GM19240 (cell line): Measurements from ENCODE around the gene BCAS1.

Experiments
- DNase-seq: peaks from one replicate; pipeline ENCODE4 v3.0.0; 2011; ENCODE audit warnings: low spot score; ENCODE audit not compliant: insufficient read length

Gene BCAS1

DNA sequence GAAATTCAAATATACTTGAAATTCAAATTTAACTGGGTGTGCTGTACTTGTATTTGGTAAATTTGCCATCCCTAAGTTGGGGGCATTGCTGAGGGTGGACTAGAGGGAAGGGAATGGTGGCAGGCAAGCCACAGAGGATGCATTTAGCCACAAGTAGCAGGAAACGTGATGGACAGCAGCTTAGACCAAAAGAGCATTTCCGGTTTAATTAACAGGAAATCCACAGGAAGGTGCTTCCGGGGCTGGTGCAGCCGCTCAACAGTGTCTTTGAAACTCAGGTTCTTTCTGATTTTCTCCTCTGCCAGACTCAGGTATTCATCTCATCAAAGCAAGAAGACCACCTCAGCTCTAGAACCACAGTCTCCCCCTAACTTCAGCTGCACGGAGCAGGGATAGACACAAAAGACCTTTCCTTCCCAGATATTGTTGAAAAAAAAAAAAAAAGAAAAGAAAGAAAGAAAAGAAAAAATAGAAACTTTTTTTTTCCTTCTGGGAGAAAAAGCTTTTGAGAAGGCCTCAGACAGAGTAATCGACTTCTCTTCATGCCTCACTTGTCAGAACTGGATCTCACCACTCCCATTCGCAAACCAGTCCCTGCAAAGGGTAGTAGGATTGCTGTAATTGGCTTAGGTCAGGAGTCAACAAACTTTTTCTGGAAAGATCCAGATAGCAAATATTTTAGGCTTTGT lies 8.0 kb upstream of the BCAS1 start:
- DNase-seq: peak; percentile 43

DNA sequence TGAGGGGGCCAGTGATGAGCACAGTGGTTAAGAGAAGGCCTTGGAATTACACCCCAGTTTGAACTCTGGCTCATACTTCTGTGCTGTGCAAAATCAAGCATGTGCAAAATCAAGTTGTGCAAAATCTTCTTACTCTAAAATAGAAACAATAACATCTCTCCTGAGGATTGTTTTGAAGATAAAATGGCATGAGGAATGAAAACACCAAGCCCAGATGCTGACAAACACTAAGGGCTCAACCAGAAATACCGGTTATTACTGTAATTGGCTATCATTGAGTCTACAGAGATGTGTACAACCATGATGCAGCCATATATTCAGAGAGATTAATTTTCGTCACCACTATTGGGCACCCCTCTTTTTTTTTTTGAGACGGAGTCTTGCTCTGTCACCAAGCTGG lies 5.9 kb upstream of the BCAS1 start:
- DNase-seq: no peak

DNA sequence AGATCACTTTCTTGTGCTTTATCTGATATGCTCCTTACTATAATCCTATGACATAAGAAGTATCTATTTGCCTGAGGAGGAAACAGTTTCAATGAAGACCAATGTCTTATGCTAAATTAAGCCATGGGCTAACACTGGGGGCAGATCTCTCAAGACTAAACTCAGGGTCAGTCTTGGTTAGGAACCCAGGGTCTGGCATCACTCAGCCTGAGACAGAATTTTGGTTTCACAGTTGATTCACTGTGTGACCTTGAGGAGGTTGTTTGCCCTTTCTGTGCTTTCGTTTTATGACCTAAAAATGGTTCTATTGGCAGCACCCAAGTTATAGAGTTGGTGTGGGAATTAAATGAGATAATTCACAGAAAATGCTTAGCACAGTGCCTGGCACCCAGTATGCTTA lies 4.9 kb upstream of the BCAS1 start:
- no peak for DNase-seq

DNA sequence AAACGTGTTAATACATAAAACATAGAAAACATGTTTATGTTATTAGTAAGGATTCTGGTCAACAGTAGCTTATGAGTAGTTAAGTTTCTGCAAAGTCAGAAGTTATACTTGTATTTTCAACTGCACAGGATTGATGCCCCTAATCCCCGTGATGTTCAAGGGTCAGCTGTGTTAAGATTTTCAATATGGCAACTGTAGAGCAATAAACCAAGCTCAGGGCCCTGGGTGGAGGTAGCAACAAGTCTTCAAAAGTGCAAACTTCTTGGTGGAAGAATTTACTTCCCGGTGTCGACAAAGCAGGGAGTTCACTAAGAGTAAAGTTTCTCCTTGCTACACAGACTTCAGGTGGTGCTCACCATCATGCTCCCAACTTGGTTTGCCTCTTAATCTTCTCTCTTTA lies 4.1 kb upstream of the BCAS1 start:
- no peak for DNase-seq

DNA sequence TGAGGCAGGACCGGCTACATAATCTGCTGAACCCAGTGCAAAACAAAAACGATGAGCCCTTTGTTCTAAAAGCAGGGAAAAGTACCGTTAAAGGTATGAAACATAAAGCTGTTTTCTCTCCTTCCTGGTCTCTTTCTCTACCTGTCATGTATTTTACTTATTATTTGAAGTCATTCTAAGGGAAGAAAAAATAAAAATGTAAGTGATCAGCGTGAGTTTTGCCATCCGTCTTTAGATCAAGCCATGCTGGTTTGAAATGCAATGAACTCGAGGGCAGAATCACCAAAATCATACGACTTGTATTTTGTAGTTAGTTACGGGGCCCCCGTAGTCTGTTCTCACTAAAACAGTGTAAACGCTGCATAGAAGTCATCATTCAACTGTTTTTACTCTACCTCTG lies 2.9 kb upstream of the BCAS1 start:
- no peak for DNase-seq

DNA sequence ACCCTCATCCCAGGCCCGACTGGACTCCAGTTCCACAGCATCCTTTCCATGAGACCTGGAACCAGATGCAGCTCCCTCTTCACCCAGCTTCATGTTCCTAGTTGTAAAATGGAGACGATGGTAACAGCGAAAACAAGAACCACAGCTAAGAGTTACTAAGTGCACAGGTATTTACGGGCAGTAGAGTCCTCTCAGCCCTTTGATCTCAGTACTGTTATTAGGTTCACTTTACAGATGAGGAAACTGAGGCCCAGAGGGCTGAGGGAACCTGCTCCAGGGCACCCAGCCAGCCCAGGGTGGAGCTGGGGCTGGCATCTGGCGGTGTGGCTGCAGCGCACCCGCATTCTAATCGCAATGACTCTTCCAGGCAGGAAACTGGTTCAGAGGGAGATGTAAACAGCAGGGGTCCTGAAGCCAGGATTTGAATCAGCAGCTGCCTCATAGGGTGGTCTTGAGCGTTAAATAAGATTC lies 858 bp downstream of the BCAS1 start:
- DNase-seq: no peak

DNA sequence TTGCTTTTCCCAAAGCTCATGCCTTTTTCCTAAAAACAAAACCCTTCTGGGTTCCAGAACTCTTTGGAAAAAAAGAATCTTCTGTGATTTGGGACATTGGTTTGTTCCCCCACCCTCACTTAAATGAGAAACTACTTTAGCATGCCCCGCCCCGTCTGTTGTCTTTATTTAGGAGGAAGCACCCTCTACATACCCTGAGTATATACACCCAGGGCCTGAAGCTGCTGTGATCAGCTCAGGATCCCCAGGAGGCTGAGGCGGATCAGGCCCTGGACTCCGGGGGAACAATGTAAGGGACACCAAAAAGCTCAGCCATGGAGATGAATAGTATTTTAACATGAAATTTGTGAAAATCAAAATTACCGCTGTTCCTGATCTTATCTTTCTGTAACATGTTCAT lies 1.4 kb downstream of the BCAS1 start:
- DNase-seq: no peak

DNA sequence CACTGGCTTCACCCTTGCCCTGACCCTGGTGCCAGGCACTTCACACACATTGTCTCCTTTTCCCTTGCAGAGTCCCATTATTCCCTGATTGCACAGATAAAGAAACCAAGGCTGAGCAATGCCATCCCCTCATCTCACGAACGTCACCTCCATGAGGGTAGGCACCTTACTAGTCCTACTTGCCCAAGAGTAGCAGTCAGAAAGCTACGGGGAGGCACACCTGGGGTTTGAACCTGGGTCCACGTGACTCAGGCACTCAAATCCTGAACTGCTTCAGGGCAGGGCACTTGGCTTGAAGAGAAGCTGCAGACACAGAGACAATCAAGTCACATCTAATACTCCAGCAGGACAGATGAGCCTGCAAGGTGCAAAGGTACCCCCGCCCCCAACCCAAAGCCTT lies 1.9 kb downstream of the BCAS1 start:
- no peak for DNase-seq

DNA sequence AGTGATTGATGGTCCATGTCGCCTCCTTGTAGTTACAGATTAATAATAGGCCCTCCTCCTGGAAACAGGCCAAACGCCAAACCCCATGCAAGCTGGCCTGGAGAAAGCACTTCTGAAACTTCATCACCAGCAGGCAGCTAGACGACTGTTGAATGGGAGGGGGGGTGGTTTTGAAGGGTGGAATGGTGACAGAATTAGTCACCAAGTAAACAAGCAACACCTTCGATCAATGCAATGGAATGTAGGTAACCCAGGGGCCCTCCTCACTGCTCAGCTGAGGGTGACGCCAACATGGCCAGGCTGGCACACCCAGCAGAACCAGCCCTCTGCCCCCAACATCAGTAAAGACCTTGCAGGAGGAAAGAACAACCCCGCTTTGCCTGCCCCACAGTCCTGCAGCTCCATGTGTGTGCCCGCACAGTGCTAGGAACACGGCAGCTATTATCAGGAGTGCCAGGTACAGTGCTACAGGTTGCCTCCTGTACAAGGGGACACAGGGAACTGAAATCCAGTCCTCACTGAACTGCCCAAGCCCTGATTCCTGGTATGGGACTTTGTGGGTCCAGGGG lies 2.7 kb downstream of the BCAS1 start:
- no peak for DNase-seq

DNA sequence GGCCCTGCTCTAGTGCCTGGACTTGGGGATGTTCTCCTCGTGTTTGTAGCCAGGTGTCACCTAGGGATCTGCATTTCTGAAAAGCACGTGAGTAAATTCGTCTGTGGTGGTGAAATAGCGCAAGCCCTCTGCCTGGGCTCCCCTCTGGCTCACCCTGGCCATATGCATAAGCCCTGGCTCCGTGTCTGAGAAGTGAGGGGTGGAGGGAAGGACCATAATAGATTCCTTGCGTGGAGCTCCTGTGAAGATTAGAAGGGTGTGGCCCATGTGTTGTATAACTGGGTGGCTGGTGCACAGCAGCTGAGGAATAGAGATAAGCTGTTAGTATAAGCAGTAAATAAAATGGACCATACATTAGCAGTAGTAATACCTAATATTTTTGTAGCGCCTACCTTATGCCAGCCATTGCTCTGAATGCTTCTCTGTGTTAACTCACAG lies 4.8 kb downstream of the BCAS1 start:
- no peak for DNase-seq

DNA sequence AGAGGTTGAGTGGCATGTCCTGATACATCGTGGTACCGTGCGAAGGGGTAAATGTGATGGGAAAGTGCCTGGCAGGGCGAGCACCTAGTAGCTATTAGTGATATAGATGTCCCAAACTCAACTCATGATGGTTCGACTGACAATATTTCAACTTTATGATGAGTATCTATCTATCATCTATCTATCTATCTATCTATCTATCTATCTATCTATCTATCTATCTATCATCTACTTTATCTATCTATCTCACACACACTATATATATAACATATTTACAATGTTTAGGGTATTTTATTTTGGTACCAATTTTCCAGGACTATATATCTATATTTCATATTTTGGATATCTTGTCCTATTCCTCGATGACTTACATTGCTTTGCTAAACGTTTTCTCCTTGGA lies 5.5 kb downstream of the BCAS1 start:
- DNase-seq: no peak

DNA sequence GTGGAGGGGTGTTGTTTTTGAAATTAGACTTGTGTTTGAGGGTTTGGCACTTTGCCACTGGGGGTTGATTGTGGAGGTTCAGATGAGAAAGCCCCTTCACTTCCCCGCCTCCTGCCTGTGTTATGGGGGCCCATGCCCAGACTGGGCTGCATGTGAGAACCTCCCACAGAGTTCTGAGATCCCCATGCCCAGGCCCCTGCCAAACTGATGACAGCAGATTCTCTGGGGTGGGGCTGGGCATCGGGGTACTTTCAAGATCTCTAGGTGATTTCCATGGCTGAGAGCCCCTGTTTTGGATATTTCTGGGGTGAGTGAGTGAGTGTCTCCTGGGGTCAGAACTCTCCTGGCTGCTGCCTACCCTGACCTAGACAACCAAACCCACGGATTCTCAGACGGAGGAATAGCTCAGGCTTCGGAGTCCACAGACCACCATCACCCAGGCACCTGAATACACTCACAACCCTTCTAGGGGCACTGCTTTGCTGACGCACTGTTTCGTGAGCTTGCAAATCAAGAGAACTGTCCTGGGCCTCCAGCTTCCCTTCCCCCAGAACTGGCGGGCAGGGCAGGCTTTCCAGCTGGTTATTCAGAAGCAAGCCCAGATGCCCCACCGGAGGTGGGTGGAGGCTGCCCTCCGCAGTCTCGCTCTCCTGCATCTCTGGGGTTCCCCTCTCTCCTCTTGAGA lies 6.3 kb downstream of the BCAS1 start:
- DNase-seq: no peak

DNA sequence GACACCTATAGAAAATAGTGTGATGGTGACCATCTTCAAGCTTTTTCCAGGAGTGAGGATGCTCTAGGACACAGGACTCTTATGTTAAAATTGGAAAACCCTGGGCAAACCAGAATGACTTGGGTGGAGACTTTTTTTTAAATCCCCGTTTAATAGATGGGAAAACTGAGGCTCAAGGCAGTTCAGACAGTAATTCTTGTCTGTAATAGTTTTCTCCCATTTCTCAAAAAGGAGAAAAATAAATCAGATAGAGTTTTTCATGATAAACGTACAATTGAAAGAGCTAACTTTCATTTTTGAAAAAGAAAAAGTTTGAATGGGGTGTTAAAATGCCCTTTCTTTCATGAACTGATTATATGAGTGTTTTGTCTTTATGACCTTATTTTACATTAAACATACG lies 6.8 kb downstream of the BCAS1 start:
- no peak for DNase-seq

DNA sequence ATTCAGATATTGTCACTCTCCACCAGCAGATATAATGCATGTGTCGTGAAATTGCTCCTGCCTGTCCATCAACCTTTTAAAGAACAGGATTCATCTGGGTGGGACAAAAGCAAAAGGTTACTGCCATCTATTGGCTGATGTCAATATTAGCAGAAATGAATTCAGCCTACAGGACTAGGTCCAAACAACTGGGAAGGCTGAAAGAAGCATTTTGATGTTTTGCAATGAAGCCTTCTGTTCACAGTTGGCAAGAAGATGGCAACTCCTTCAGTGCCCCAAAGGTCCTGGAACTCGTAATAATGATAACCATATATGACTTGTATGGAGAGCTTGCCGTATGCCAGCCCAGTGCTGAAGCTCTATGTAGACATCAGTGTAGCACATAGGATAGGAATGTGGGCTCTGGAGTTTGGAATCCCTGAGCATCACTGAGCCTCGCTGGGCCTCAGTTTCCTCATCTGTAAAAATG lies 7.5 kb downstream of the BCAS1 start:
- no peak for DNase-seq

DNA sequence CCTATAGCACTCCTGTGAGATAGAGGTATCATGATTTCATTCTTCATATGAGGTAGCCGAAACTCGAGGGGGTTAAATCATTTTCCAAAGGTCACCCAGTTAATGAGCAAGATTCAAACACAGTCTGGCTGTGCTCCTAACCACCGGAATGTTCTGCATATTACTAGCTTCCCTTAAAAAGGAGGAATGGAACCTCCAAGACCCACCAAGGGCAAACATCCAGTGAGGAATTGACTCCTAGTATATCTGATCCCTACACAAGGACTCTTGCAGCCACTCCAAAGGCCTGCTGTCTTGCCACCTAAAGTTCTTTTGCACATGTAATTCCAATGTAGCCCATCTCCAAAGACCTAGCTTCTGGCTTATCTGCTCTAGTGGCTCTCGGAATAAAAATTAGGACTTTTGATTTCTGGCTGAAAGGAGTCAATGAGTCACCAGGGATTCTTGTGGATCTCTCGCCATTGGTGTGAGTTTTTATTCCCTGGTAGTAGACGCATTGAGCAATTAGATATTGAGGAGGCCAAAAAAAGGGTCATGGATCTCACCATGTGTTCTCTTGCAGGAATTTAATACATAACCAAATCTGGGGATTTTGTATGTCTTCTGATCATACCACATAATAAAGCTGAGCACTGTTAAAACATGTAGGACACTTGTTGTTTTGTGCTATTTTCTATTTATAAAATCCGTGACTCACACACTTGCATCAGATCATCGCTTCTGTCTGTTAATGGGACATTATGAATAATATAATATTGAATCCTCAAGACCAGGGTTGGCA lies 9.1 kb downstream of the BCAS1 start:
- no peak for DNase-seq

DNA sequence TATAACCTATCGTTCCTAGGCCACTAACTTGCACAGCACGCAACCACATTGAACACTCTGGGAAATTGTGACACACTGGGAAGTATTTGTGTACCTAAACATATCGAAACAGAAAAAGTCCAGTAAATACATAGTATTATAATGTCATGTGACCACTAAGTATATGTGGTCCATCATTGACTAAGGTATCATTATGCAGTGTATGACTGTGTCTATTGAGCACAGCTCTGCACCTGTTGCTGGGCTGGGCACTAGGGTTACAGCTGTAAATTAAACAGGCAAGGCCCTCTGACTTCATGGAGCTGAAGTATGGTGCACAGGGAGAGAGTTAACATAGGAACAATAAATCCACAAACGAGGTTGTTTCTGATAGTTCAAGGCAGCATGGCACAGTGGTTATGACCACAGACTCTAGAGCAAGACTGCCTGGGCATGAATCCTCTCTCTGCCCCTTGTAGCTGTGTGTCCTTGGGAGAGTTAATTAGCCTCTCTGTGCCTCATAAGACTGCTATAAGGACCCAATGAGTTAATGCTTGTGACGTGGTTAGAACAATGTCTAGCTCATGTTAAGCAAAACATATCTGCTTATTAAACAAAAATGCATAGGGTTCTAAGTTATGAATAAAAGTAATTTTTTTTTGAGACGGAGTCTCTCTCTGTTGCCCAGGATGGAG lies 10.6 kb downstream of the BCAS1 start:
- DNase-seq: no peak

DNA sequence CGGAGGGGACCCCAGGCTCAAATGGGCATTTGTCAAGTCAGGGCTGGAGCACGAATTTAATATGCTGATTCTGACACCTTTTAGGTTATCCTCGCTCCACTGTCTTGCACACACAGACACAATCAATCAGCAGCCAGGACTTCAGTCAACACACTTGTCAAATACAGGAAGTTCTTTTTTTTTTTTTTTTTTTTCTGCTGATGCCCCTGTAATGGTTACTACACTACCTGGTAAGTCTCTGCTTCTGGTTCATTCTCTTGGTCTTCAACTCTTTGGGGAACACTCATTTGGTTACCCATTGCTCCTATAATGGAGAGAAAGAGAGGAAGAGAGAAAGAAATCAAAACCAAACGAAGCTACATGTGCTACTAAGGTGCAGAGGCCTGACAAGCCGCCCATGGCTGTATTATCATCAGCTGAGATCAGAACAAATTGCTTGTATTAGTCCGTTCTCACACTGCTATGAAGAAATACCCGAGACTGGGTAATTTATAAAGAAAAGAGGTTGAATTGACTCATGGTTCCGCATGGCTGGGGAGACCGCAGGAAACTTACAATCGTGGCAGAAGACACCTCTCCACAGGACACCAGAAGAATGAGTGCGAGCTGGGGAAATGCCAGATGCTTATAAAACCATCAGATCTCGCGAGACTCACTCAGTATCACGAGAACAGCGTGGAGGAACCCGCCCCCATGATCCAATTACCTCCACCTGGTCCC lies 11.8 kb downstream of the BCAS1 start:
- DNase-seq: no peak

DNA sequence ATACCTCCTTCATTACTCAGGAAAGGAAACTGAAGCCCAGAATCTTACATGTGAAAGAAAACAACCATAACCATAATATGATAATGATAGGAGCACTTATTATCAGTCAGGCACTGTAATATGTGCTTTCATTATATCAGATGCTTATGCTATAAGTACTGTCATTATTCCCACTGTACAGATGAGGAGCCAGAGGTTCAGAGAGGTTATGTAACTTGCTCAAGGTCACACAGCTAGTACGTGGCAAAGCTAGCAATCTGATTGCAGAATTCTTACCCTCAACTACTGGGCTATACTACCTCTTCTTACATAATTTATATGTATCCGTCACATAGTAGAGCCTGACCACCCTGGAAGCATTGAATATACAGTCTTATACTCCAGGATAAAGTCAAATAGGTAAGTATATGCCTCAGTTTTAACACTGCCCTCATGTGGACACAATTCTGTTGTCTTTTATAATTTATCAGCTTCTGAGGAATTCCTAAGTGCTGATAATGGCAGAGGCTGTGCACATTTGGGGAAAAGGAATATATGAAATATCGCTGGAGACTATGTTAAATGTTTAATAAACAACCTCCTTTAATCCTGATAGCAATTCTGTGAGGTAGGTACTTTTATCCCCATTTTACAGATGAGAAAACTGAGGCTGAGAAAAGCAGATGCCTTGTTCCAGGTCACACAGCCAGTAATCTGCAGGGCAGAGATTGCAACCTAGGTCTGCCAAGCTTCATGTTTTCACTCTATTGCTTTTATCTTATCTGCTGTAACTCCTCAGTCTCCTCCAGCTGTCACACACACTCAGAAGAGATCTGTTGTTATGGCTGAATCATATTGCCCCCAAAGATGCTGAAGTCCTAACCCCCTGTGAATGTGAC lies 13.4 kb downstream of the BCAS1 start:
- DNase-seq: no peak

DNA sequence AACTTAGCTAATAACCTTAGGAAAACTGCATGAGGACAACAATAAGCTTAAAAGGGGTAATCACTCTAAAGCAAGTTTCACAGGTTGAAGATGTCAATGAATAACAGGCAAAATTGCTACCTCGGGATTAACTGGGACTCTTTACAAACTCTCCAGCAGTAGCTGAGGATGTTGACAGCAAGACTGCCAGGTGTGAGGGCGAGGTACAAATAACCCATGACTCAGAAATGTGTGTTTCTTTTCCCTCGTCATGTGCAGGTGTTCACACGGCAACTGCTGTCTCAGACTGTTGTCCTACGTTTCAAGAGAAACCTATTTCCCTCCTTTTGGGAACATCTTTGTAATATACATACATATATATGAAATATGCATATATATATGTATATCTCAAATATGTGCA lies 15.9 kb downstream of the BCAS1 start:
- DNase-seq: no peak

DNA sequence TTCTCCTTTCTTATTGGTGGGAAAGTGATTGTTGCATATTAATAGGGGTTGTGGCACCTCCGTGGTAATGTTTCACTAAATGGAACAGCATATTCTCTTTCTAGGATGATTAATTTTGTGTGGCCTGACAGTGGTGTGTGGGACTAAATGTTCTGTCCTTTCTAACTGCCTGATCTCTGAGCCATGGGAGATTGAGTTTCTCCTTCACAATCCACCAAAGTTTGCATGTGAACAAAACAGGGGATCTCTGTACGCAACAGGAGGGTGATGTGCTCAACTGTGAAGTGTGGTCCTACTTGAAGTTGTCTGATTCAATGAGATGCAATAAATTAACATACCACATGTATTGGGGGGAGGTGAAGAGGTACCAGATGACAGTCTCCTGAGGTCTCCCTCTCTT lies 19.3 kb downstream of the BCAS1 start:
- no peak for DNase-seq
